ENCODE data around the gene PCBP3.

The PCBP3 gene

GRCh38 chr21:45919593-45919992 lies 276.1 kb downstream of the PCBP3 start:
- no peak for DNase-seq

- no peak for DNase-seq
Measured at GRCh38 chr21:45920824-45921600, 277.5 kb downstream of the PCBP3 start.

GRCh38 chr21:45921917-45922316 lies 278.4 kb downstream of the PCBP3 start:
- DNase-seq: no peak

GRCh38 chr21:45922648-45923047 lies 279.1 kb downstream of the PCBP3 start:
- no peak for DNase-seq

GRCh38 chr21:45923146-45923545 lies 279.6 kb downstream of the PCBP3 start:
- no peak for DNase-seq

GRCh38 chr21:45926281-45926680 lies 282.8 kb downstream of the PCBP3 start:
- DNase-seq: no peak

- DNase-seq: no peak
Measured at GRCh38 chr21:45927032-45927431, 283.5 kb downstream of the PCBP3 start.

GRCh38 chr21:45927851-45928850 lies 284.6 kb downstream of the PCBP3 start:
- DNase-seq: no peak

GRCh38 chr21:45929449-45929848 lies 285.9 kb downstream of the PCBP3 start:
- DNase-seq: no peak

- DNase-seq: no peak
Measured at GRCh38 chr21:45930231-45930760, 286.8 kb downstream of the PCBP3 start.

- no peak for DNase-seq
Measured at GRCh38 chr21:45930792-45931191, 287.3 kb downstream of the PCBP3 start.

GRCh38 chr21:45931397-45931969 lies 288.0 kb downstream of the PCBP3 start:
- no peak for DNase-seq

- DNase-seq: no peak
Measured at GRCh38 chr21:45932922-45933502, 289.5 kb downstream of the PCBP3 start.

GRCh38 chr21:45934085-45934484 lies 290.6 kb downstream of the PCBP3 start:
- no peak for DNase-seq

GRCh38 chr21:45934554-45934953 lies 291.0 kb downstream of the PCBP3 start:
- DNase-seq: no peak

- no peak for DNase-seq
Measured at GRCh38 chr21:45935628-45936027, 292.1 kb downstream of the PCBP3 start.

GRCh38 chr21:45937721-45938452 lies 294.4 kb downstream of the PCBP3 start:
- no peak for DNase-seq

GRCh38 chr21:45938453-45938755 lies 294.9 kb downstream of the PCBP3 start:
- no peak for DNase-seq

GRCh38 chr21:45938811-45939520 lies 295.4 kb downstream of the PCBP3 start:
- DNase-seq: no peak

GRCh38 chr21:45939521-45940045 lies 296.1 kb downstream of the PCBP3 start:
- no peak for DNase-seq

GRCh38 chr21:45940091-45940490 lies 296.6 kb downstream of the PCBP3 start:
- no peak for DNase-seq
